ENCODE results near the gene TFAP2E.

DNA sequence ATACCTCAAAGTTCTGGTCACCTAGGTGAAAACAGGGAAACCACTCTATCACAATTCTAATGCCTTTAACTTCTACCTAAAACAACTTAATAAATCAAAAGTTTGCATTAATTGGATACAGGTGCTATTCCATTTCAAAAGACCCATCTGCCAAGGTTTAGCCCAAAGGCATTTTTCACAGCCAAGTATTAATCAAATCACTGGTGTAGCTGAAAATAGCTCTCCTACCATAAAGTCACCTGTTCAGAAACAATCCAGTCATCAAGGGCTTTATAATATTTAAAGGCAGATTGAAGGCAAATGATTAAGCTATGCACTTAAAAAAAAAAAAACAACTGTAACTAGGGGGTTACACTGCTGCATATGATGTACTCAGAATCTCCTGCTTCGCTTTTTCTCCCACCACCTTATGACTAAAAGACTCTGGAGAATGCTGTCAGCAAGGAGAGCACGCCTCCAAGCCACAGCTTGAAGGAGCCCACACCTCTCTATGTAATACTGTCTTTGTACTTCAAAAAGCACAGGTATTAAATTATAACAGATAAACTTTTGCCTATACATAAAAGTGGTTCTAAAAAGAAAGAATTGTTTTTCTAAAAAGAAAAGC, 36.5 kb upstream of the TFAP2E start:
- TF ChIP-seq GATA2 (IDR thresholded peaks at IDR 0.05; ENCODE audit: low read depth, low read length): no peak
- TF ChIP-seq GATA3 (IDR thresholded peaks at IDR 0.05; ENCODE audit: low read depth, low read length): no peak
